GM12891 (cell line): ENCODE measurements around the gene TMEM203.

Experiments
- POLR2A ChIP-seq: IDR thresholded peaks from 2 replicates; pipeline ENCODE4 v1.6.1; 2011; ENCODE audit warnings: low read depth, low read length, control low read depth
- POLR2AphosphoS5 ChIP-seq: IDR thresholded peaks from 2 replicates; pipeline ENCODE4 v1.6.1; 2011; ENCODE audit warnings: low read depth, low read length, control low read depth
- POU2F2 ChIP-seq: IDR thresholded peaks from 2 replicates; pipeline ENCODE4 v1.6.1; 2011; ENCODE audit warnings: low read depth, mild to moderate bottlenecking, control low read depth, low read length, moderate library complexity
- SPI1 ChIP-seq: IDR thresholded peaks from 2 replicates; pipeline ENCODE4 v1.6.1; 2011; ENCODE audit warnings: low read depth, low read length, control low read depth

DNA sequence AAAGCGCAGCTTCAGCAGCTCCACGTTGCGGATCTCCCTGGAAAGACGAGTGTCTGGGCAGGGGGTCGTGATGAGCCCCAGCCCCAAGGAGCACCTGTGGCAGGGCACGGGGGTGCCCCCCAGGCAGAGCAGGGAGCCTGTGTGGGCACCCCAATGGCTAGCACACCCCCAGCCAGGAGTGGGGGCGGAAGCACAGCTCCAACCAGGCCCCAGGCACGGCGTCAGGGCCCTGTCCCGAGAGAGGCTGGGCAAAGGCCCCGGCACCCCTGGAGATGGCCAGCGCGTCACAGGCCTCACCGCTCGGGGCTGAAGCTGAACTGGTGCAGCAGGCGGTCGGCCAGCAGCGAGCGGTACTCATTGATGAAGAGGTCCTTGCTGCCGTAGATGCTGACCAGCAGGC, 25.0 kb downstream of the TMEM203 start:
- TF ChIP-seq POLR2A = no peak
- no peak for TF ChIP-seq POU2F2
- TF ChIP-seq POLR2AphosphoS5 = no peak
- no peak for TF ChIP-seq SPI1
